Astrocyte (in vitro differentiated cells and primary cell): ENCODE results near the gene MTA1. TPM values are rescaled to one million over a fixed set of nuclear protein-coding genes. Genes with fewer than 3 reads are reported as not detected.
A peak's percentile ranks its signal among the peaks of the same experiment; 100 is the strongest.

ENCODE experiments used
- DNase-seq: peaks from one replicate; pipeline ENCODE4 v3.0.0-alpha.2; 2010; ENCODE audit warnings: low read depth
- FAIRE-seq: peaks from 2 replicates; lab custom pipeline; 2011; peaks lifted over from hg19 to GRCh38; lab: Jason Lieb, UNC
- H2AFZ ChIP-seq: 2 replicates; pipeline ENCODE4 v1.6.0; 2012; ENCODE audit warnings: low read depth, low read length, inconsistent platforms
- H3K27ac ChIP-seq: 2 replicates; pipeline ENCODE4 v1.5.1; 2011; ENCODE audit warnings: low read depth, low read length, inconsistent platforms
- H3K27me3 ChIP-seq: 2 replicates; pipeline ENCODE4 v1.6.0; 2011; ENCODE audit warnings: low read length, inconsistent platforms; ENCODE audit not compliant: insufficient read depth
- H3K36me3 ChIP-seq: 2 replicates; pipeline ENCODE4 v1.5.1; 2011; ENCODE audit warnings: low read length, inconsistent platforms; ENCODE audit not compliant: insufficient read depth
- H3K4me1 ChIP-seq: 2 replicates; pipeline ENCODE4 v1.5.1; 2011; ENCODE audit warnings: low read length, inconsistent platforms; ENCODE audit not compliant: insufficient read depth
- H3K4me2 ChIP-seq: 2 replicates; pipeline ENCODE4 v1.6.0; 2012; ENCODE audit warnings: low read length, inconsistent platforms
- H3K4me3 ChIP-seq: 2 replicates; pipeline ENCODE4 v1.5.1; 2011; ENCODE audit warnings: low read depth, mild to moderate bottlenecking, low read length, inconsistent platforms; ENCODE audit not compliant: insufficient read depth
- H3K79me2 ChIP-seq: 2 replicates; pipeline ENCODE4 v1.6.0; 2012; ENCODE audit warnings: mild to moderate bottlenecking, low read length, inconsistent platforms; ENCODE audit not compliant: insufficient read depth
- H3K9ac ChIP-seq: 2 replicates; pipeline ENCODE4 v1.6.0; 2012; ENCODE audit warnings: mild to moderate bottlenecking, low read length, inconsistent platforms
- H3K9me3 ChIP-seq: 2 replicates; pipeline ENCODE4 v1.5.1; 2012; ENCODE audit warnings: low read depth, mild to moderate bottlenecking, low read length, inconsistent platforms; ENCODE audit not compliant: insufficient read depth
- H4K20me1 ChIP-seq: 2 replicates; pipeline ENCODE4 v1.6.0; 2012; ENCODE audit warnings: low read length, inconsistent platforms; ENCODE audit not compliant: insufficient read depth
- H3K27ac Mint-ChIP-seq: one replicate; pipeline ENCODE4 v1.8.0; 2021; ENCODE audit warnings: mild to moderate bottlenecking, mixed read lengths; ENCODE audit not compliant: unreplicated experiment
- H3K27me3 Mint-ChIP-seq: one replicate; pipeline ENCODE4 v1.8.0; 2021; ENCODE audit warnings: low read depth, mixed read lengths; ENCODE audit not compliant: unreplicated experiment
- H3K36me3 Mint-ChIP-seq: one replicate; pipeline ENCODE4 v1.8.0; 2021; ENCODE audit warnings: low read depth, mixed read lengths; ENCODE audit not compliant: unreplicated experiment
- H3K4me1 Mint-ChIP-seq: one replicate; pipeline ENCODE4 v1.8.0; 2021; ENCODE audit warnings: low read depth, mixed read lengths; ENCODE audit not compliant: unreplicated experiment
- H3K4me3 Mint-ChIP-seq: one replicate; pipeline ENCODE4 v1.8.0; 2021; ENCODE audit warnings: mild to moderate bottlenecking, moderate library complexity, mixed read lengths; ENCODE audit not compliant: unreplicated experiment
- H3K9me3 Mint-ChIP-seq: one replicate; pipeline ENCODE4 v1.8.0; 2021; ENCODE audit warnings: mild to moderate bottlenecking, mixed read lengths; ENCODE audit not compliant: unreplicated experiment
- CTCF ChIP-seq: IDR thresholded peaks from 2 replicates; pipeline ENCODE4 v1.5.1; 2011; ENCODE audit warnings: low read depth, mild to moderate bottlenecking, inconsistent platforms, low read length, moderate library complexity; ENCODE audit not compliant: insufficient read depth
- EZH2 ChIP-seq: IDR thresholded peaks from 2 replicates; pipeline ENCODE4 v1.6.1; 2012; ENCODE audit warnings: mild to moderate bottlenecking, low read length, inconsistent platforms; ENCODE audit not compliant: insufficient read depth
- total RNA-seq: library from RNA; stranded (reverse); gene quantifications from 2 replicates; pipeline ENCODE4 v1.2.1, GENCODE V29; 2021

The MTA1 gene
- total RNA-seq, 1 donor from 2014 or later, result 111 TPM

- Histone ChIP-seq H3K27ac (no peak overlapping the region), H3K27me3 (no peaks in the 10 kb centered on the region), H3K4me1 (peaks cover 24% of the 10 kb centered on the region), H4K20me1 (peaks cover 23% of the 10 kb centered on the region), H3K36me3 (no peaks in the 10 kb centered on the region), H2AFZ (no peak overlapping the region), H3K4me2 (no peak overlapping the region), H3K79me2 (peaks cover 33% of the 10 kb centered on the region), H3K9ac (no peak overlapping the region), H3K4me3 (no peak overlapping the region), H3K9me3 (no peaks in the 10 kb centered on the region)
- Mint-ChIP-seq H3K36me3 (peaks cover 4% of the 10 kb centered on the region), H3K4me3 (no peak overlapping the region), H3K27ac (no peak overlapping the region), H3K27me3 (peaks cover 12% of the 10 kb centered on the region), H3K4me1 (peaks cover 3% of the 10 kb centered on the region), H3K9me3 (no peaks in the 10 kb centered on the region)
- FAIRE-seq (no peak), DNase-seq (no peak)
- TF ChIP-seq CTCF (no peak), EZH2 (no peak)
These were observed 1.9 kb upstream of the MTA1 start for GRCh38 chr14:105417690-105418121.

- no peak for DNase-seq
- FAIRE-seq, result no peak
- H3K9me3 ChIP-seq, result no peaks in the 10 kb centered on the region
- no peaks in the 10 kb centered on the region for H3K27me3 ChIP-seq
- H3K79me2 ChIP-seq, result peaks cover 41% of the 10 kb centered on the region
- peak overlapping the region; percentile 95 for H2AFZ ChIP-seq
- peak overlapping the region; percentile 97 for H3K4me2 ChIP-seq
- H3K4me1 Mint-ChIP-seq, result peaks cover 6% of the 10 kb centered on the region
- H3K4me3 Mint-ChIP-seq, result peak overlapping the region; percentile 82
- H3K27ac ChIP-seq, result no peak overlapping the region
- H3K27ac Mint-ChIP-seq, result peak overlapping the region; percentile 53
- peaks cover 24% of the 10 kb centered on the region for H3K4me1 ChIP-seq
- peaks cover 26% of the 10 kb centered on the region for H4K20me1 ChIP-seq
- no peak for TF ChIP-seq EZH2
- TF ChIP-seq CTCF, result no peak
- peak overlapping the region; percentile 68 for H3K4me3 ChIP-seq
- H3K9me3 Mint-ChIP-seq, result no peaks in the 10 kb centered on the region
- peaks cover 4% of the 10 kb centered on the region for H3K36me3 Mint-ChIP-seq
- H3K36me3 ChIP-seq, result no peaks in the 10 kb centered on the region
- H3K27me3 Mint-ChIP-seq, result peaks cover 4% of the 10 kb centered on the region
- peak overlapping the region; percentile 89 for H3K9ac ChIP-seq
These were observed 1.1 kb upstream of the MTA1 start for GRCh38 chr14:105418269-105419194.
